WTC11 (cell line): Measurements from ENCODE around the gene MICAL2. TPM values are rescaled to one million over a fixed set of nuclear protein-coding genes. Genes with fewer than 3 reads are reported as not detected.

Experiments used
- ATAC-seq: fragments of 200-7000 bp; cut with Tn5 transposase; 2 replicates; pipeline ENCODE4 v1.10.0; 2021; ENCODE audit warnings: mild to moderate bottlenecking, moderate library complexity
- CTCF ChIA-PET: fragments of 300-600 bp; sonication (Branson Sonifier 250); formaldehyde crosslinking; loops from one replicate; lab custom pipeline; 2021; ENCODE audit warnings: antibody characterized with exemption; lab: Charles Lee
- POLR2A ChIA-PET: fragments of 350-600 bp; sonication (Branson Sonifier 250); formaldehyde crosslinking; loops from one replicate; lab custom pipeline; 2021; ENCODE audit warnings: antibody characterized with exemption; lab: Charles Lee
- DNase-seq: peaks from one replicate; pipeline ENCODE4 v3.0.0; 2021; ENCODE audit warnings: low spot score
- H3K27ac Mint-ChIP-seq: 2 replicates; pipeline ENCODE4 v1.8.0; 2021; ENCODE audit warnings: mixed read lengths
- H3K27me3 Mint-ChIP-seq: 2 replicates; pipeline ENCODE4 v1.8.0; 2021; ENCODE audit warnings: low read depth, mild to moderate bottlenecking, moderate library complexity, mixed read lengths
- H3K36me3 Mint-ChIP-seq: 2 replicates; pipeline ENCODE4 v1.8.0; 2021; ENCODE audit warnings: mixed read lengths
- H3K4me1 Mint-ChIP-seq: 2 replicates; pipeline ENCODE4 v1.8.0; 2022; ENCODE audit warnings: mixed read lengths
- H3K4me3 Mint-ChIP-seq: 2 replicates; pipeline ENCODE4 v1.8.0; 2021; ENCODE audit warnings: mild to moderate bottlenecking, moderate library complexity, mixed read lengths
- H3K9me3 Mint-ChIP-seq: 2 replicates; pipeline ENCODE4 v1.8.0; 2021; ENCODE audit warnings: mixed read lengths
- CREM ChIP-seq: sonication (generic); formaldehyde crosslinking; IDR thresholded peaks from 2 replicates; pipeline ENCODE4 v1.8.1; 2022; ENCODE audit warnings: mild to moderate bottlenecking, missing genetic modification reagents, moderate library complexity
- ELF4 ChIP-seq: sonication (generic); formaldehyde crosslinking; IDR thresholded peaks from 2 replicates; pipeline ENCODE4 v1.8.1; 2022; ENCODE audit warnings: low read depth, mild to moderate bottlenecking, moderate library complexity, missing genetic modification reagents
- ESRRA ChIP-seq: sonication (generic); formaldehyde crosslinking; IDR thresholded peaks from 2 replicates; pipeline ENCODE4 v1.8.1; 2022; ENCODE audit warnings: mild to moderate bottlenecking, missing genetic modification reagents, borderline replicate concordance
- ETV6 ChIP-seq: sonication (generic); formaldehyde crosslinking; IDR thresholded peaks from 2 replicates; pipeline ENCODE4 v1.8.1; 2022; ENCODE audit warnings: mild to moderate bottlenecking, missing genetic modification reagents
- FOXJ3 ChIP-seq: sonication (generic); formaldehyde crosslinking; IDR thresholded peaks from 2 replicates; pipeline ENCODE4 v1.9.0; 2021; ENCODE audit warnings: missing genetic modification reagents, mild to moderate bottlenecking, borderline replicate concordance
- FOXK1 ChIP-seq: sonication (generic); formaldehyde crosslinking; IDR thresholded peaks from 2 replicates; pipeline ENCODE4 v1.8.0; 2022; ENCODE audit warnings: mild to moderate bottlenecking, moderate library complexity, missing genetic modification reagents
- FOXP1 ChIP-seq: sonication (generic); formaldehyde crosslinking; IDR thresholded peaks from 2 replicates; pipeline ENCODE4 v1.8.0; 2022; ENCODE audit warnings: missing genetic modification reagents, mild to moderate bottlenecking, moderate library complexity, borderline replicate concordance
- GRHL2 ChIP-seq: fragments of 250-450 bp; sonication (Bioruptor Pico); IDR thresholded peaks from 2 replicates; pipeline ENCODE4 v1.8.0; 2022; ENCODE audit warnings: mild to moderate bottlenecking, moderate library complexity; ENCODE audit not compliant: insufficient replicate concordance, severe bottlenecking
- GTF2I ChIP-seq: fragments of 250-450 bp; sonication (Bioruptor Pico); conservative IDR thresholded peaks from 2 replicates; pipeline ENCODE4 v1.4.0; 2021; ENCODE audit warnings: mild to moderate bottlenecking
- JAZF1 ChIP-seq: fragments of 250-450 bp; sonication (Bioruptor Pico); IDR thresholded peaks from 2 replicates; pipeline ENCODE4 v1.9.0; 2021; ENCODE audit warnings: moderate library complexity, mild to moderate bottlenecking, inconsistent platforms
- MXD4 ChIP-seq: fragments of 250-450 bp; sonication (Bioruptor Pico); IDR thresholded peaks from 2 replicates; pipeline ENCODE4 v1.8.0; 2021; ENCODE audit warnings: mild to moderate bottlenecking, moderate library complexity, borderline replicate concordance
- NFYB ChIP-seq: sonication (generic); formaldehyde crosslinking; conservative IDR thresholded peaks from 2 replicates; pipeline ENCODE4 v1.8.0; 2022; ENCODE audit warnings: low read depth, missing genetic modification reagents
- RELA ChIP-seq: sonication (generic); formaldehyde crosslinking; IDR thresholded peaks from 2 replicates; pipeline ENCODE4 v1.8.1; 2022; ENCODE audit warnings: missing genetic modification reagents, mild to moderate bottlenecking, borderline replicate concordance
- TCF7 ChIP-seq: sonication (generic); formaldehyde crosslinking; IDR thresholded peaks from 2 replicates; pipeline ENCODE4 v1.8.0; 2022; ENCODE audit warnings: mild to moderate bottlenecking, low read depth, missing genetic modification reagents, moderate library complexity
- TEAD4 ChIP-seq: sonication (generic); formaldehyde crosslinking; IDR thresholded peaks from 2 replicates; pipeline ENCODE4 v1.8.0; 2022; ENCODE audit warnings: mild to moderate bottlenecking, missing genetic modification reagents
- TP53 ChIP-seq: sonication (generic); formaldehyde crosslinking; IDR thresholded peaks from 2 replicates; pipeline ENCODE4 v1.8.1; 2023; ENCODE audit warnings: mild to moderate bottlenecking, missing genetic modification reagents
- ZBTB21 ChIP-seq: sonication (generic); formaldehyde crosslinking; IDR thresholded peaks from 2 replicates; pipeline ENCODE4 v1.8.1; 2023; ENCODE audit warnings: mild to moderate bottlenecking, missing genetic modification reagents, borderline replicate concordance
- ZNF232 ChIP-seq: sonication (generic); formaldehyde crosslinking; IDR thresholded peaks from 2 replicates; pipeline ENCODE4 v1.8.0; 2022; ENCODE audit warnings: mild to moderate bottlenecking, missing genetic modification reagents
- ZNF416 ChIP-seq: fragments of 250-450 bp; sonication (Bioruptor Pico); IDR thresholded peaks from 2 replicates; pipeline ENCODE4 v1.9.0; 2021; ENCODE audit warnings: mild to moderate bottlenecking, inconsistent platforms
- ZNF671 ChIP-seq: fragments of 250-450 bp; sonication (Bioruptor Pico); IDR thresholded peaks from 2 replicates; pipeline ENCODE4 v1.8.0; 2021; ENCODE audit warnings: mild to moderate bottlenecking
- total RNA-seq: library from RNA; stranded (reverse); gene quantifications from 3 replicates; pipeline ENCODE4 v1.2.3, GENCODE V29; 2021
- TF ChIP-seq, protein P1 (sequence below): sonication (generic); formaldehyde crosslinking; IDR thresholded peaks from 2 replicates; pipeline ENCODE4 v1.8.0; 2023; ENCODE audit warnings: mild to moderate bottlenecking, missing genetic modification reagents
- TF ChIP-seq, protein P2 (sequence below): sonication (generic); formaldehyde crosslinking; IDR thresholded peaks from 2 replicates; pipeline ENCODE4 v1.8.1; 2023; ENCODE audit warnings: mild to moderate bottlenecking, moderate library complexity, missing genetic modification reagents
- TF ChIP-seq, protein P3 (sequence below): fragments of 250-450 bp; sonication (Bioruptor Pico); IDR thresholded peaks from 2 replicates; pipeline ENCODE4 v1.9.0; 2021; ENCODE audit warnings: mild to moderate bottlenecking
- TF ChIP-seq, protein P4 (sequence below): fragments of 250-450 bp; sonication (Bioruptor Pico); conservative IDR thresholded peaks from 2 replicates; pipeline ENCODE4 v1.9.0; 2021; ENCODE audit warnings: mild to moderate bottlenecking
- TF ChIP-seq, protein P5 (sequence below): sonication (generic); formaldehyde crosslinking; IDR thresholded peaks from 2 replicates; pipeline ENCODE4 v1.8.0; 2022; ENCODE audit warnings: mild to moderate bottlenecking, missing genetic modification reagents
- TF ChIP-seq, protein P6 (sequence below): sonication (generic); formaldehyde crosslinking; IDR thresholded peaks from 2 replicates; pipeline ENCODE4 v1.8.0; 2022; ENCODE audit warnings: mild to moderate bottlenecking, missing genetic modification reagents
- TF ChIP-seq, protein P7 (sequence below): sonication (generic); formaldehyde crosslinking; IDR thresholded peaks from 2 replicates; pipeline ENCODE4 v1.8.0; 2023; ENCODE audit warnings: missing genetic modification reagents
- TF ChIP-seq, protein P8 (sequence below): fragments of 250-450 bp; sonication (Bioruptor Pico); IDR thresholded peaks from 2 replicates; pipeline ENCODE4 v1.9.0; 2021; ENCODE audit warnings: moderate library complexity, mild to moderate bottlenecking, inconsistent platforms, borderline replicate concordance
- TF ChIP-seq, protein P9 (sequence below): sonication (generic); formaldehyde crosslinking; IDR thresholded peaks from 2 replicates; pipeline ENCODE4 v1.8.1; 2022; ENCODE audit warnings: mild to moderate bottlenecking, missing genetic modification reagents, moderate library complexity, borderline replicate concordance

The MICAL2 gene
- total RNA-seq, 1 experiment from 2014 or later: 3.1 TPM

DNA sequence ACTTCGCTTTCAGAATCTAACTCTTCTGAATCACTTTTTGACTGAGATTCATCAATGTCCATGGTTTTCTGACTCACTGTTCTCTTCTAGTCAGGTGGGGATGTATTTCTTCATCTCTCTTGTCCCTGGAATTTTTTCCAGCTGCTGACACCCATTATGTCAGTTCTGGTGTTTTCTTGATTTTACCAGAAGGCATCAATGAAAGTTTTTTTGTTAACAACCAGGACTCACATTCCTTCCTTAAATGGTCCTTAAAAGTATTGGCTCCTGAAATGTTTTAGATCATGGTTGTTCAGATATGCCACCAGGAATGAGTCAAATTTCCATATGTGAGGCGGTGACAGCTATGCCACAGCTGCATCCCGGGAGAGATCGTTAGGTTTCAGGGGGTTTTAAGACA is 12.9 kb downstream of the MICAL2 start:
- no peak overlapping the region for H3K4me3 Mint-ChIP-seq

DNA sequence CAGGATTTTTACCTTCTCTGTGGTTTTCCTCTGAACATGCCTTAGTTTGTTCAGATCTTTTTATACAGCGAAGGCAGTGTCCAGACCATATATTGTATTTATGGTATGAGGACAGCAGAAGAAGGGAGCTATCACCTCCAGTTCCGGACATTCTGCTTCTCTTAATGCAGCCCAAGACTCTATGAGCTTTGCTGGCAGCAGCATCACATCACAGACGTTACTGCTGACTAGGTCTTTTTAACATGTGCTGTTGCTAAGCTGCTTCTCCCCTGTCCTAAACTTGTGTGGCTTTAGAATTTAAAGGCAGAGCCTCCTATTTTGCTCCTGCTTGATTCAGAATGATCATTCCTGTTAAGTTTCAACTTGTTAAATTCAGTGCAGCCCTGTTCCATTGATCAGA is 13.4 kb downstream of the MICAL2 start:
- ChIA-PET POLR2A (no interaction called here), CTCF (interaction anchor here (1.4 kb wide), 1 partner anchor 25 kb away, joined by 3 read pairs; no protein-coding TSS in a partner anchor)
- no peaks in the 10 kb centered on the region for H3K9me3 Mint-ChIP-seq
- H3K27ac Mint-ChIP-seq: no peak overlapping the region
- H3K36me3 Mint-ChIP-seq: no peaks in the 10 kb centered on the region
- no peak overlapping the region for H3K4me3 Mint-ChIP-seq
- peaks cover 12% of the 10 kb centered on the region; the same call in 1 of the 2 replicates for H3K27me3 Mint-ChIP-seq
- peaks cover 9% of the 10 kb centered on the region for H3K4me1 Mint-ChIP-seq
- DNase-seq (no peak), ATAC-seq (no peak)
- TF ChIP-seq, protein P1, sequence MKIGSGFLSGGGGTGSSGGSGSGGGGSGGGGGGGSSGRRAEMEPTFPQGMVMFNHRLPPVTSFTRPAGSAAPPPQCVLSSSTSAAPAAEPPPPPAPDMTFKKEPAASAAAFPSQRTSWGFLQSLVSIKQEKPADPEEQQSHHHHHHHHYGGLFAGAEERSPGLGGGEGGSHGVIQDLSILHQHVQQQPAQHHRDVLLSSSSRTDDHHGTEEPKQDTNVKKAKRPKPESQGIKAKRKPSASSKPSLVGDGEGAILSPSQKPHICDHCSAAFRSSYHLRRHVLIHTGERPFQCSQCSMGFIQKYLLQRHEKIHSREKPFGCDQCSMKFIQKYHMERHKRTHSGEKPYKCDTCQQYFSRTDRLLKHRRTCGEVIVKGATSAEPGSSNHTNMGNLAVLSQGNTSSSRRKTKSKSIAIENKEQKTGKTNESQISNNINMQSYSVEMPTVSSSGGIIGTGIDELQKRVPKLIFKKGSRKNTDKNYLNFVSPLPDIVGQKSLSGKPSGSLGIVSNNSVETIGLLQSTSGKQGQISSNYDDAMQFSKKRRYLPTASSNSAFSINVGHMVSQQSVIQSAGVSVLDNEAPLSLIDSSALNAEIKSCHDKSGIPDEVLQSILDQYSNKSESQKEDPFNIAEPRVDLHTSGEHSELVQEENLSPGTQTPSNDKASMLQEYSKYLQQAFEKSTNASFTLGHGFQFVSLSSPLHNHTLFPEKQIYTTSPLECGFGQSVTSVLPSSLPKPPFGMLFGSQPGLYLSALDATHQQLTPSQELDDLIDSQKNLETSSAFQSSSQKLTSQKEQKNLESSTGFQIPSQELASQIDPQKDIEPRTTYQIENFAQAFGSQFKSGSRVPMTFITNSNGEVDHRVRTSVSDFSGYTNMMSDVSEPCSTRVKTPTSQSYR (CRISPR knock-in tag): no peak
- TF ChIP-seq GTF2I: no peak
- TF ChIP-seq RELA (CRISPR knock-in tag): no peak
- TF ChIP-seq, protein P2, sequence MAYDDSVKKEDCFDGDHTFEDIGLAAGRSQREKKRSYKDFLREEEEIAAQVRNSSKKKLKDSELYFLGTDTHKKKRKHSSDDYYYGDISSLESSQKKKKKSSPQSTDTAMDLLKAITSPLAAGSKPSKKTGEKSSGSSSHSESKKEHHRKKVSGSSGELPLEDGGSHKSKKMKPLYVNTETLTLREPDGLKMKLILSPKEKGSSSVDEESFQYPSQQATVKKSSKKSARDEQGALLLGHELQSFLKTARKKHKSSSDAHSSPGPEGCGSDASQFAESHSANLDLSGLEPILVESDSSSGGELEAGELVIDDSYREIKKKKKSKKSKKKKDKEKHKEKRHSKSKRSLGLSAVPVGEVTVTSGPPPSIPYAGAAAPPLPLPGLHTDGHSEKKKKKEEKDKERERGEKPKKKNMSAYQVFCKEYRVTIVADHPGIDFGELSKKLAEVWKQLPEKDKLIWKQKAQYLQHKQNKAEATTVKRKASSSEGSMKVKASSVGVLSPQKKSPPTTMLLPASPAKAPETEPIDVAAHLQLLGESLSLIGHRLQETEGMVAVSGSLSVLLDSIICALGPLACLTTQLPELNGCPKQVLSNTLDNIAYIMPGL (CRISPR knock-in tag): no peak
- TF ChIP-seq, protein P3, sequence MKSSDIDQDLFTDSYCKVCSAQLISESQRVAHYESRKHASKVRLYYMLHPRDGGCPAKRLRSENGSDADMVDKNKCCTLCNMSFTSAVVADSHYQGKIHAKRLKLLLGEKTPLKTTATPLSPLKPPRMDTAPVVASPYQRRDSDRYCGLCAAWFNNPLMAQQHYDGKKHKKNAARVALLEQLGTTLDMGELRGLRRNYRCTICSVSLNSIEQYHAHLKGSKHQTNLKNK (CRISPR knock-in tag): no peak
- no peak for TF ChIP-seq ETV6
- TF ChIP-seq, protein P4, sequence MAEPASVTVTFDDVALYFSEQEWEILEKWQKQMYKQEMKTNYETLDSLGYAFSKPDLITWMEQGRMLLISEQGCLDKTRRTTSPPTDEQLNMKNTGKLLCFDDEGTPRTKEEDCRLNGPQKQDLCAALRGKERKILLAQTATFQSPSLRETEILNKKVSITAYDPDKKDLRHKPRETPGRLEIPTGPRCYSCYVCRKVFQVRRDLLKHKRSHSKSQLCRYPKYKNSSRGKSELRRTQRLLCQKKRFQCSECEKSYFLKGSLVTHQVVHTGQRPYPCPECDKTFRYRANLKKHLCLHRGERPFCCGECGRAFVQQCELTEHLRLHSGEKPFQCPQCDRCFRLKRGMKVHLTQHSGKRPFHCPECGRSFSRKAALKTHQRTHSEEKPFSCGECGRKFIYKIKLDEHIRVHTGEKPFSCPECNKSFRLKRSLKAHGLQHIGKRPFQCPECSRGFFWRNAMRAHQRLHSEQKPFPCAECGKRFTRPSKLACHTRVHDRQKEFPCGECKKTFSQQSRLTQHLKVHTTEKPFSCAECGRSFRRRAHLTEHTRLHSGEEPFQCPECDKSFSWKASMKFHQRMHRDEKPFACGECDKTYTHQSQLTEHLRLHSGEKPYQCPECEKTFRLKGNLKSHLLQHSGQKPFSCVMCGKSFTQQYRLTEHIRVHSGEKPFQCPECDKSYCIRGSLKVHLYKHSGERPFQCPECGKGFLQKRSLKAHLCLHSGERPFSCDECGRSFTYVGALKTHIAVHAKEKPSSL (CRISPR knock-in tag): no peak
- no peak for TF ChIP-seq FOXP1
- TF ChIP-seq ESRRA (CRISPR knock-in tag): no peak
- TF ChIP-seq ZNF416: no peak
- no peak for TF ChIP-seq ZBTB21 (CRISPR knock-in tag)
- no peak for TF ChIP-seq TP53

More for the DNA sequence above, 12.9 kb downstream of the MICAL2 start:
- ATAC-seq (no peak), DNase-seq (no peak)
- H3K9me3 Mint-ChIP-seq: no peaks in the 10 kb centered on the region
- CTCF ChIA-PET: interaction anchor here (1.0 to 1.7 kb wide), 3 partner anchors 24 to 112 kb away, joined by 3 to 4 read pairs (median 3); no protein-coding TSS in a partner anchor
- no peaks in the 10 kb centered on the region for H3K36me3 Mint-ChIP-seq
- TF ChIP-seq ELF4 (no peak), JAZF1 (no peak), FOXK1 (CRISPR knock-in tag) (no peak), ZBTB21 (CRISPR knock-in tag) (no peak), GRHL2 (CRISPR knock-in tag) (no peak), CREM (no peak), MXD4 (CRISPR knock-in tag) (no peak), TEAD4 (no peak), ESRRA (CRISPR knock-in tag) (no peak), FOXJ3 (CRISPR knock-in tag) (no peak), ZNF232 (CRISPR knock-in tag) (no peak), NFYB (CRISPR knock-in tag) (no peak), ZNF671 (CRISPR knock-in tag) (no peak), TCF7 (CRISPR knock-in tag) (no peak)
- TF ChIP-seq, protein P5, sequence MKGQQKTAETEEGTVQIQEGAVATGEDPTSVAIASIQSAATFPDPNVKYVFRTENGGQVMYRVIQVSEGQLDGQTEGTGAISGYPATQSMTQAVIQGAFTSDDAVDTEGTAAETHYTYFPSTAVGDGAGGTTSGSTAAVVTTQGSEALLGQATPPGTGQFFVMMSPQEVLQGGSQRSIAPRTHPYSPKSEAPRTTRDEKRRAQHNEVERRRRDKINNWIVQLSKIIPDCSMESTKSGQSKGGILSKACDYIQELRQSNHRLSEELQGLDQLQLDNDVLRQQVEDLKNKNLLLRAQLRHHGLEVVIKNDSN: no peak
- TF ChIP-seq, protein P6, sequence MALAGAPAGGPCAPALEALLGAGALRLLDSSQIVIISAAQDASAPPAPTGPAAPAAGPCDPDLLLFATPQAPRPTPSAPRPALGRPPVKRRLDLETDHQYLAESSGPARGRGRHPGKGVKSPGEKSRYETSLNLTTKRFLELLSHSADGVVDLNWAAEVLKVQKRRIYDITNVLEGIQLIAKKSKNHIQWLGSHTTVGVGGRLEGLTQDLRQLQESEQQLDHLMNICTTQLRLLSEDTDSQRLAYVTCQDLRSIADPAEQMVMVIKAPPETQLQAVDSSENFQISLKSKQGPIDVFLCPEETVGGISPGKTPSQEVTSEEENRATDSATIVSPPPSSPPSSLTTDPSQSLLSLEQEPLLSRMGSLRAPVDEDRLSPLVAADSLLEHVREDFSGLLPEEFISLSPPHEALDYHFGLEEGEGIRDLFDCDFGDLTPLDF (CRISPR knock-in tag): no peak
- TF ChIP-seq, protein P7, sequence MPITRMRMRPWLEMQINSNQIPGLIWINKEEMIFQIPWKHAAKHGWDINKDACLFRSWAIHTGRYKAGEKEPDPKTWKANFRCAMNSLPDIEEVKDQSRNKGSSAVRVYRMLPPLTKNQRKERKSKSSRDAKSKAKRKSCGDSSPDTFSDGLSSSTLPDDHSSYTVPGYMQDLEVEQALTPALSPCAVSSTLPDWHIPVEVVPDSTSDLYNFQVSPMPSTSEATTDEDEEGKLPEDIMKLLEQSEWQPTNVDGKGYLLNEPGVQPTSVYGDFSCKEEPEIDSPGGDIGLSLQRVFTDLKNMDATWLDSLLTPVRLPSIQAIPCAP (CRISPR knock-in tag): no peak
- TF ChIP-seq, protein P8, sequence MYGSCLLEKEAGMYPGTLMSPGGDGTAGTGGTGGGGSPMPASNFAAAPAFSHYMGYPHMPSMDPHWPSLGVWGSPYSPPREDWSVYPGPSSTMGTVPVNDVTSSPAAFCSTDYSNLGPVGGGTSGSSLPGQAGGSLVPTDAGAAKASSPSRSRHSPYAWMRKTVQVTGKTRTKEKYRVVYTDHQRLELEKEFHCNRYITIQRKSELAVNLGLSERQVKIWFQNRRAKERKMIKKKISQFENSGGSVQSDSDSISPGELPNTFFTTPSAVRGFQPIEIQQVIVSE (CRISPR knock-in tag): no peak
- TF ChIP-seq, protein P9, sequence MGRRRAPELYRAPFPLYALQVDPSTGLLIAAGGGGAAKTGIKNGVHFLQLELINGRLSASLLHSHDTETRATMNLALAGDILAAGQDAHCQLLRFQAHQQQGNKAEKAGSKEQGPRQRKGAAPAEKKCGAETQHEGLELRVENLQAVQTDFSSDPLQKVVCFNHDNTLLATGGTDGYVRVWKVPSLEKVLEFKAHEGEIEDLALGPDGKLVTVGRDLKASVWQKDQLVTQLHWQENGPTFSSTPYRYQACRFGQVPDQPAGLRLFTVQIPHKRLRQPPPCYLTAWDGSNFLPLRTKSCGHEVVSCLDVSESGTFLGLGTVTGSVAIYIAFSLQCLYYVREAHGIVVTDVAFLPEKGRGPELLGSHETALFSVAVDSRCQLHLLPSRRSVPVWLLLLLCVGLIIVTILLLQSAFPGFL (CRISPR knock-in tag): no peak
- TF ChIP-seq, all 79 proteins: peak for 0
- no peak overlapping the region for H3K27ac Mint-ChIP-seq
- H3K27me3 Mint-ChIP-seq: peaks cover 12% of the 10 kb centered on the region; the same call in 1 of the 2 replicates
- POLR2A ChIA-PET: no interaction called here
- peaks cover 9% of the 10 kb centered on the region for H3K4me1 Mint-ChIP-seq
